Measurements from ENCODE around the gene GTPBP3. TPM values are rescaled to one million over a fixed set of nuclear protein-coding genes. Genes with fewer than 3 reads are reported as not detected.

Gene GTPBP3
- total and polyA plus RNA-seq, 9 of the 15 experiments (the other 6 are each of a cell fraction or from before 2014, with no cell fraction given) = 4.9 to 124 (median 22.6) TPM

GRCh38 chr19:17351815-17352435 lies 14.6 kb downstream of the GTPBP3 start (continued):
- TF ChIP-seq, protein P1, sequence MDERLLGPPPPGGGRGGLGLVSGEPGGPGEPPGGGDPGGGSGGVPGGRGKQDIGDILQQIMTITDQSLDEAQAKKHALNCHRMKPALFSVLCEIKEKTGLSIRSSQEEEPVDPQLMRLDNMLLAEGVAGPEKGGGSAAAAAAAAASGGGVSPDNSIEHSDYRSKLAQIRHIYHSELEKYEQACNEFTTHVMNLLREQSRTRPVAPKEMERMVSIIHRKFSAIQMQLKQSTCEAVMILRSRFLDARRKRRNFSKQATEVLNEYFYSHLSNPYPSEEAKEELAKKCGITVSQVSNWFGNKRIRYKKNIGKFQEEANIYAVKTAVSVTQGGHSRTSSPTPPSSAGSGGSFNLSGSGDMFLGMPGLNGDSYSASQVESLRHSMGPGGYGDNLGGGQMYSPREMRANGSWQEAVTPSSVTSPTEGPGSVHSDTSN (CRISPR knock-in tag; IDR thresholded peaks at IDR 0.05; ENCODE audit: low read depth) = no peak
- TF ChIP-seq, protein P1 (tag; conservative IDR thresholded peaks at IDR 0.05; ENCODE audit: low read depth) = no peak
- TF ChIP-seq HNRNPUL1 (IDR thresholded peaks at IDR 0.05; ENCODE audit: low read length) (no peak), ZBTB12 (CRISPR knock-in tag; IDR thresholded peaks at IDR 0.05) (peak; percentile 97), MBD2 (IDR thresholded peaks at IDR 0.05; ENCODE audit: borderline replicate concordance, low read depth) (no peak), ARID4B (CRISPR knock-in tag; IDR thresholded peaks at IDR 0.05) (no peak), TEAD2 (tag; IDR thresholded peaks at IDR 0.05) (no peak), ZNF354B (CRISPR knock-in tag; IDR thresholded peaks at IDR 0.05) (no peak), RBM17 (IDR thresholded peaks at IDR 0.05; ENCODE audit: borderline replicate concordance, low read depth, low read length) (no peak), EP300 (IDR thresholded peaks at IDR 0.05; ENCODE audit: low read length) (no peak), KLF6 (CRISPR knock-in tag; IDR thresholded peaks at IDR 0.05; ENCODE audit: borderline replicate concordance) (no peak), SMAD4 (CRISPR knock-in tag; conservative IDR thresholded peaks at IDR 0.05) (no peak), BCLAF1 (IDR thresholded peaks at IDR 0.05; ENCODE audit: borderline replicate concordance in 1 of 2, control insufficient read depth in 1 of 2, low read depth in 2 of 2, low read length in 1 of 2) (no peak)
- TF ChIP-seq, protein P2, sequence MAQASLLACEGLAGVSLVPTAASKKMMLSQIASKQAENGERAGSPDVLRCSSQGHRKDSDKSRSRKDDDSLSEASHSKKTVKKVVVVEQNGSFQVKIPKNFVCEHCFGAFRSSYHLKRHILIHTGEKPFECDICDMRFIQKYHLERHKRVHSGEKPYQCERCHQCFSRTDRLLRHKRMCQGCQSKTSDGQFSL (CRISPR knock-in tag; IDR thresholded peaks at IDR 0.05) = no peak
- TF ChIP-seq, protein P2 (tag; IDR thresholded peaks at IDR 0.05) = no peak
